T-helper 2 cell (primary cell): ENCODE data around the gene KCNIP4.
"Not testable (repeated sequence)": the region's sequence is repeated elsewhere in the genome, so short reads cannot be mapped to it uniquely, and the experiment has no call there.

Experiments used
- DNase-seq, 5 experiments: peaks; one replicate each; pipeline versions ENCODE4 v3.0.0 to v3.0.0-alpha.2; 2012 to 2022

Gene KCNIP4

GRCh38 chr4:21452931-21453330 lies 495.6 kb downstream of the KCNIP4 start:
- DNase-seq, result no peak

- no peak for DNase-seq
Observed at GRCh38 chr4:21451032-21451431, 497.5 kb downstream of the KCNIP4 start.

GRCh38 chr4:21450331-21450730 lies 498.2 kb downstream of the KCNIP4 start:
- DNase-seq, result no peak

GRCh38 chr4:21447301-21448054 lies 501.1 kb downstream of the KCNIP4 start:
- no peak for DNase-seq

- no peak for DNase-seq
Observed at GRCh38 chr4:21420166-21420565, 528.4 kb downstream of the KCNIP4 start.

GRCh38 chr4:21415728-21416127 lies 532.8 kb downstream of the KCNIP4 start:
- no peak for DNase-seq

GRCh38 chr4:21413807-21414370 lies 534.7 kb downstream of the KCNIP4 start:
- no peak for DNase-seq

GRCh38 chr4:21411086-21411485 lies 537.5 kb downstream of the KCNIP4 start:
- no peak for DNase-seq

GRCh38 chr4:21410372-21410771 lies 538.2 kb downstream of the KCNIP4 start:
- DNase-seq, result no peak

- no peak for DNase-seq
Observed at GRCh38 chr4:21387683-21388082, 560.9 kb downstream of the KCNIP4 start.

- DNase-seq, result no peak
Observed at GRCh38 chr4:21386166-21386780, 562.3 kb downstream of the KCNIP4 start.

GRCh38 chr4:21385706-21386105 lies 562.9 kb downstream of the KCNIP4 start:
- no peak for DNase-seq

GRCh38 chr4:21384609-21385008 lies 564.0 kb downstream of the KCNIP4 start:
- no peak for DNase-seq

GRCh38 chr4:21380861-21381260 lies 567.7 kb downstream of the KCNIP4 start:
- no peak for DNase-seq

GRCh38 chr4:21377046-21377445 lies 571.5 kb downstream of the KCNIP4 start:
- no peak for DNase-seq

GRCh38 chr4:21376176-21376575 lies 572.4 kb downstream of the KCNIP4 start:
- no peak for DNase-seq

GRCh38 chr4:21374641-21375368 lies 573.8 kb downstream of the KCNIP4 start:
- no peak for DNase-seq

- no peak for DNase-seq
Observed at GRCh38 chr4:21367567-21367966, 581.0 kb downstream of the KCNIP4 start.

- DNase-seq, result no peak
Observed at GRCh38 chr4:21366840-21367239, 581.7 kb downstream of the KCNIP4 start.

GRCh38 chr4:21366312-21366711 lies 582.3 kb downstream of the KCNIP4 start:
- no peak for DNase-seq

- no peak for DNase-seq
Observed at GRCh38 chr4:21363701-21364100, 584.9 kb downstream of the KCNIP4 start.

GRCh38 chr4:21352354-21352753 lies 596.2 kb downstream of the KCNIP4 start:
- not testable (repeated sequence) for DNase-seq

GRCh38 chr4:21347142-21347541 lies 601.4 kb downstream of the KCNIP4 start:
- DNase-seq, result no peak
